NK-92 treated with Interleukin-12 subunit alpha and Interleukin-12 subunit beta, amount 100 ng/mL, for 24 hours (cell line): Measurements from ENCODE around the gene PRODH.
"Not testable (repeated sequence)": the region's sequence is repeated elsewhere in the genome, so short reads cannot be mapped to it uniquely, and the experiment has no call there.

ENCODE experiments used
- DNase-seq: peaks from one replicate; lab custom pipeline; 2025; lab: John Stamatoyannopoulos, UW

The PRODH gene

DNA sequence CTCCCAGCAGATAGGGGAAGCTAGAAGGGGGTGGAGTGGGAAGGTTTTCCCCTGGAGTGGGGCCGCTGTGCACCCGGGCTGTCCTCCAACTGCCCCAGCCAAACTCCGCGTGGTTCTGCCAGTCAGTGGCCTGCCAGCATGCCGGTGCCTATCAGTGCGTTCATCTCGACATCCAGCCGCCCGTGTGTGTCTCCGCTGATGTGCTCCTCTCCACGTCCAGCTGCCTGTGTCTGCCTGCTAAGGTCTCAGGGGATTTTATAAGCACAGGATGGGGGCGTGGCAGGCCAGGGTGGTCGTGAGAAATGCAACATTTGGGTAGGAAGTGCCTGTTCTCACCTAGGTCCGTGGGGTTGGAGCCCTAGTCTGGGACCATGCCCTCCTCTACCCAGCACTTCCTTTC lies 17.0 kb upstream of the PRODH start:
- not testable (repeated sequence) for DNase-seq

DNA sequence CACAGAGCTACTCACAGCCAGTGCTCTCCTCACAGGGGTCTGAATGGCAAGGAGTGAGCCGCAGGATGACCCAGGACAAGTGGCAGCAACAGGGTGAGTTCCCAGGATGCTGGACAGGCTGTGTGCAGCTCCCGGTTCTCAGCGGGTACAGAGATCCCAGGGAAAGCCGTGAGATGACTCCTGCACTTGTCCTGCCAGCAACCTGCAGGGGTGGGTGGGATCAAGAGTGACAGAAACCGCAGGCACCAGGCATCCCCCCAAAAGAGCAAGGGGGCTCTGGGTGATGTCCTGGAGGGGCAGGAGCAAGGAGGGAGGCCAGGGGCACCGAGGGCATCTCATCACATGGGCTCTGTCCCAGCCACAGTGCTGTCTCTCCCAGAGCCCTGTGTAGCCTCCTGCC lies 15.9 kb upstream of the PRODH start:
- no peak for DNase-seq

- DNase-seq: no peak
These were observed 14.0 kb upstream of the PRODH start for GRCh38 chr22:18950141-18950540.

GRCh38 chr22:18947905-18948304 lies 11.8 kb upstream of the PRODH start:
- no peak for DNase-seq

GRCh38 chr22:18947105-18947504 lies 11.0 kb upstream of the PRODH start:
- DNase-seq: not testable (repeated sequence)

DNA sequence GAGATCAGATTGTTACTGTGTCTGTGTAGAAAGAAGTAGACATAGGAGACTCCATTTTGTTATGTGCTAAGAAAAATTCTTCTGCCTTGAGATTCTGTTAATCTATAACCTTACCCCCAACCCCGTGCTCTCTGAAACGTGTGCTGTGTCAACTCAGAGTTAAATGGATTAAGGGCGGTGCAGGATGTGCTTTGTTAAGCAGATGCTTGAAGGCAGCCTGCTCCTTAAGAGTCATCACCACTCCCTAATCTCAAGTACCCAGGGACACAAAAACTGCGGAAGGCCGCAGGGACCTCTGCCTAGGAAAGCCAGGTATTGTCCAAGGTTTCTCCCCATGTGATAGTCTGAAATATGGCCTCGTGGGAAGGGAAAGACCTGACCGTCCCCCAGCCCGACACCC lies 2.6 kb upstream of the PRODH start:
- not testable (repeated sequence) for DNase-seq

DNA sequence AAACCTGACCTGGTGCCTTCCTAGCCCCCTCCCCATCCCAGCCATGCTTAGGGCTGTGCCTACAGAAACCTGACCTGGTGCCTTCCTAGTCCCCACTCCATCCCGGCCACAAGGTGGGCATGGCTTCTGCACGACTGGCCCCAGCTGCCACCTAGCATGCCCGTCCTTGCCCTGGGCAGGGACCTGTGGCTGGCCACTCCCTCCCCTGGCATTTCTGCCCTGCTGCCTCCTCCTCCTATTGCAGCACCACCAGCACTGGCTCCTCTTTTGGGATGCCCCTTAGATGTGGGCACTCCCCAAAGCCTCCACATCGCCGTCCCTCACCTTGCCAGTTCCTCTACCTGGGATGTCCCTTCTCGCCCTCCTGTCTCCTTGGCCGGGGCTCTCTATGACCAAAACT lies 1.4 kb downstream of the PRODH start:
- DNase-seq: not testable (repeated sequence)

- no peak for DNase-seq
These were observed 2.2 kb downstream of the PRODH start for GRCh38 chr22:18933914-18934313.

- DNase-seq: no peak
These were observed 4.0 kb downstream of the PRODH start for GRCh38 chr22:18931905-18932652.

- no peak for DNase-seq
These were observed 6.6 kb downstream of the PRODH start for GRCh38 chr22:18929459-18929858.

DNA sequence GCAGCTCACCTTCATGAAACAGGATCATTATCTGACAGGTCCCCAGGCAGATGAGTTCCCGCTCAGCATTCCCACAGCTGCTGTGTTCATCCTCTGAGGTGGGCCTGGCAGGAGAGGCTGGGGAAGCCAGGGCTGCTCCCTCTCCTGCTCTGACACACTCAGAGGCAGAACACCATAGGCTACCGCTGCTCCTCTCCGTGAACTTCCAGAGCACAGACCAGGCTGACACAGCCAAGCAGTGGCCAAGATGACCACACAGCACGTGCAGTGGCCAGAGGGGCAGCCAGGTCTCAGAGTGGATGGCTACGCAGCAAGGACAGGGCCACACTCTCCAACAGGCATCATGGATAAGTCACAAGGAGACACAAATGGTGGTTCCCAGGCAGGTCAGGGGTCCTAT lies 8.5 kb downstream of the PRODH start:
- no peak for DNase-seq

- no peak for DNase-seq
These were observed 9.1 kb downstream of the PRODH start for GRCh38 chr22:18927020-18927419.

DNA sequence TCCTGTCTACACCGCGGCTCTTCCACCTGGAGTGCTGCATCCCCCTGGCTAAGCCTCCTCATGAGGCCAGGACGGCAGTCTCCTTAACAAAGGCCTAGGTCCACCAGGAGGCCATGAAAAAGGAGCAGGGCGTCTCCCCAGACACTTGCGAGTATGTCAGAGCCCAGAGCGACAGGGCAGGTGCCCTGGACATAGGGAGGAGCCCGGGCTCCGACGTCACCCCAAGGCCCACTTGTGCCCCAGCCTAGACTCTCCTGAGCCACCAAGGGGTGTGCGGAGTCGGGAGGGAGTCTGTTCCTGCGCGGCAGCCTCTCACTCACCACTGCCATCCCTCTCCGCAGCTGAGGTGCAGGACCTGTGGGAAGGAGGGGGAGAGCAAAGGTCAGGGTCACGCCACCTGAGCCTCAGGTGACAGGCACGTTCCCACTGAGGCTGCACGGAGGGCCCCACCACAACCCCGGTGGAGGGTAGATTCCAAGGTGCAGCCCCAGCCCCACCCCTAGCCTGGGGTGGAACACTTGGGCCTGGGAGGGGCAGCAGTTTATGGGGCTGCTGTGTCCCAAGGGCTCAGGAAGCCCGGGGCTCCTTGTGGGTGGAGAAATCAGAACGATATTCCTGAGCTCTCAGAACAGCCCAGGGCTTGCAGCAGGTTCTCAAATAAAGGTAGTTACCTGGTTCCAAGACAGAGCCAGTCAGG lies 10.6 kb downstream of the PRODH start:
- DNase-seq: no peak

- DNase-seq: not testable (repeated sequence)
These were observed 15.7 kb downstream of the PRODH start for GRCh38 chr22:18920257-18920902.

DNA sequence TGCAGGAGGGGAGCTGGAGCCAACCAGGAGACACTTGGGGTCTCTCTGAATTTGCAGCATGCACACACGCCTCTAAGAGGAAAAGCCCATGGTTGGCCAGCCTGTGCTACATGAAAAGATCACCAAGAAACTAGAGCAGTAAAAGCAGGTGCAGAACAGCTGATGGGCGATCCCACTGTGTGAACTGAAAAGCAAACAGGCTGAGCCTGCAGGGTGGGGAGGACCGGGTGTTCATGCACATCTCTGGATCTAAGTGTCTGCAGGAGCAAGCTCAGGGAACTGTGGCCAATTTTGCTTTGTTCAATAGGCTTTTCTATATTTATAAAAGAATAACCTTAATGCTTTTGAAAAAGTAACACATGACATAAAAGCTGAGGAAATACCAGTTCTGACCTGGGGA lies 18.3 kb downstream of the PRODH start:
- DNase-seq: not testable (repeated sequence)

DNA sequence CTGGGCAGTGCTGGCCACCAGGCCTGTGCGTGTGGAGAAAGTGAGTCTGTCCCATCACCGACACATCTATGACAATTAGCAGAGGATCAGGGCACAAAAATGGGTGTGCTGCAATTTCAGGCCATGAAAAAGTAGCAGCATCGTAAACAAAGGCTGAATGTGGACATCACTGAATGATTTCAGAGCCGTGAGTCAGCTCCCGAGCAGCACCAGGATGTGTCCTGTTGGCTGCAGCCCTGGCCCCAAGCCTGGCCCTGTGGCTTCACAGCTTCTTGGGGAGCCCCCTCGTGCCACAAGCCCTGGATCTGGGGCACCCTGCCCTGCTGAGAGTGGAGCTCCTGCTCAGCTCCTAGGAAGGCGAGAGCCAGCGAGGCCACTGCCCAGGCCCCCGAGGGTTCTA lies 20.5 kb downstream of the PRODH start:
- not testable (repeated sequence) for DNase-seq

- not testable (repeated sequence) for DNase-seq
These were observed 21.5 kb downstream of the PRODH start for GRCh38 chr22:18914558-18914957.

DNA sequence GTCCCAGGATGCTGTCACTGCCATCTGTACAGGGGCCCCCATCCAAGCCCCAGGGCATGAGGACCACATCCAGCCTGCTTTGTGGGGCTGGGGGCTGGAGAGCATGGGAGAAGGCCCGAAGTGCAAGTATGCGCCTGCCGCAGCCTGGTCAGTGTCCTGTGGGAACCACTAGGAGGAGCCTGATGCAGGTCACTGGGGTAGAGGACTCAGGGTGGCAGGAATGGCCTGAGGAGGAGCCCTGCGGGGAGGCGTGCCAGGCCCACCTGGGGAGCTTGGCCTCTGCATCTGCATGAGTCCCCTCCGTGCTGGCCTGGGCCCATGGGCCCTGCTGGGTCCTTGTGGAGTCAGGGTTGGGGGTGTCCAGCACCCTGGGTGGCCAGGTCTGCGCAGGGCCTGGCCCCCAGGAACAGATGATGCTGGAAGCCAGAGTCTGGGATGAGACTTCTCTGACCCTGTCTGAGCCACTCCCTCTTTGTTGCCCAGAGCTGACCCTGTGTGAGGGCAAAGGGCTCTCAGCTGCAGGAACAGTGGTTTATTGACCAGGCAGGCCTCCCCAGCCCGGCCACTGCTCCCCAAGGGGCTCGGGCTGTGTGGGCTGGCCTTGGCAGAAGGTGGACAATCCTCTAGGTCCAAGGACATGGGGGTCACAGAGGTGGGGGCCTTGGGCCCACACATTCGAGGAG lies 23.7 kb downstream of the PRODH start:
- DNase-seq: not testable (repeated sequence)

DNA sequence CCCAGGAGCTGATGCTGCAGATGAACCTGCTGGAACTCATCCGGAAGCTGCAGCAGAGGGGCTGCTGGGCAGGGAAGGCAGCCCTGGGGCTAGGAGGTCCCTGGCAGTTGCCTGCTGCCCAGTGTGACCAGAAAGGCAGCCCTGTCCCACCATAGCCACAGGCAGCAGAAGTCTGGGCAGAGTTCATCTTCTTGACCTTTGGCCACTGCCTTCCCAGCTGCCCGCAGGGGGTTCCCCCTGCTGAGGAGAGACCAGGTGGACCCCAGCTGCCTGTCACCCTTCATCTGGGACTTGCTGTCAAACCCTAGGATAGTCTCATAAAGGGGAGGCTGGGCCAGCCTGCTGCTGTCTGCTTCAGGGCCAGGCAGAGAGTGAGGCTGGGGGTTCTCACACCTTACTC lies 24.6 kb downstream of the PRODH start:
- not testable (repeated sequence) for DNase-seq

DNA sequence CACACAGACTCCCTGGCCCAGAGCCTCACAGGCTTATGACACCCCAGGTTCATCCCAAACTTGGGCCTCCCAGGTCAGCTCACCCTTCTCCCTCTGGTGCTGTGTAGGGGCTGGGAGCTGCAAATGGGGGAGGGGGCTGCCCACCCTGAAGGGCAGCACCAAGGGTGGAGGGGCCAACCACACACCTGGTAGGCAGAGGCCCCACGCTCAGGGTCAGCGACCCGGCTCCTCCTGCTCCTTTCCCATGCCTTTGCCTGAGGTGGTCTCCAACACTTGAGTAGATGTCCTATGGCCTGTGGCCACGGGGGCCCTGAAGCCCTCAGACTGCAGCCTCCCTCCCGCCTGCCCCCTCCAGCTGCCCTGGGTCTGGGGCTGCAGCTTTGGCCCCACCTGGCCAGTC lies 26.5 kb downstream of the PRODH start:
- no peak for DNase-seq

DNA sequence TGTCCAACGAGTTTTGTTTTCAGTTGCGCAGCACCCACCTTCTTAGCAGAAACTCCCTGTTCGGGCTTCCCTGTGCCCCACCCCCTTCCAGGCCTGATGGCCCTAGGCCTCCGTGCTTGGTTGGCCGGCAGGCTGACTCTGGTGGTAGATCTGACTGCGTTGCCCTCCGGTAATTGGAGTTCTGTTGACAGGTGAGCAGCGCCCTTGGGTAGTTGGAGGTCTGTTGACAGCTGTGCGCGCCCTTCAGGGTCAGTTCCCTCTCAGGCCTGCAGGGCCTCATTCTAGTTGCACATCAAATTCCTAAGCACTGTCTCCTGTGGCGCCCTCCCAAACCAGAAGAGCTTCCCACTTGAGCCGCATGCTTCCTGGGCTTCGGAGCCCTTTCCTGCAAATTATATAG lies 29.2 kb downstream of the PRODH start:
- DNase-seq: no peak

- not testable (repeated sequence) for DNase-seq
These were observed 29.7 kb downstream of the PRODH start for GRCh38 chr22:18906410-18906745.
